ENCODE data around the gene CBR4.

Gene CBR4

DNA sequence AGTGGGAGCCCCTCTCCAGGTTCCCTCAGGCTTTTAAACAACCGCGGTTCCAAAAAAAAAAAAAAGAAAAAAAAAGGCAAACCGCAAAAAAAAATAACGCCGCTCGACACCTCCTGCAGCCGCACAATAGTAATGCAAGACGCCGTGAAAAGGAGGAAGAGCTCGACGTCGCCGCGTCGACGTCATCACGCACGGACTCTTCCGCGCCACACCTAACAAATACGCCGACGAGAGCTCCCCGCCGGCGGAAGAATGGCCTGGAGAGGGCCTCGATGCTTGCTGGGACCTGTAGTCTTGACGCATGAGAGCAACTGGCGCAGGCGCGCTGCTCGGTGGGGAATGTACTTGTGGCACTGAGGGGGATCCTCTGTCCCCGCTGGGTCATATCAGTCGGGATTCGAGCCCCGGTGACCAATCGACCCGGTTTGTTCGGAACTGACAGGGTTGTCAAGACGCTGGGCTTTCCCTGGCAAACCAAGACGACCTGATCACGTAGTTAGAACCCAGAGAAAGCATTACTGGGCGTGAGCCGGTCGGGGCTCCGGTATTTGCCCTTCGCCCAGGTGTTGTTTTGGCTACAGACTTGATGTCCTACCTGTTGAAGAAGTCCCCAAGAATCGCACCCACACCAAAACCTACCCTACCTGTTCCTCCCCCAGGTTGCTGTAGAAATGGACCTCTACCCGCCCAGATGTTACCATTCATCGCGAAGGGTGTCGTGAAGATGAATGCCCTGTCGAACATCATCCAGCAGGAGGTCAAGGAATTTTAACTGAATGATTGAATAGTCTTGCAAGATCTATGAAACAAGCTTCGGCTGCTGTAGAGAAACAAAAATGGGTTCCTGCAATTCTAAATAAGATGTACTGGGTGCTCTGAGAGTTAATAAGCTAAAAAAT lies at the start of gene CBR4:
Gene CBR4 (minus strand): TSS at position 131 of the 899 bp plus-strand sequence. CDS start 166 bp downstream, outside the sequence.
- FAIRE-seq (peak; percentile 99), DNase-seq (ENCODE audit: extremely low spot score, insufficient read length, low read depth) (peak; percentile 82)

DNA sequence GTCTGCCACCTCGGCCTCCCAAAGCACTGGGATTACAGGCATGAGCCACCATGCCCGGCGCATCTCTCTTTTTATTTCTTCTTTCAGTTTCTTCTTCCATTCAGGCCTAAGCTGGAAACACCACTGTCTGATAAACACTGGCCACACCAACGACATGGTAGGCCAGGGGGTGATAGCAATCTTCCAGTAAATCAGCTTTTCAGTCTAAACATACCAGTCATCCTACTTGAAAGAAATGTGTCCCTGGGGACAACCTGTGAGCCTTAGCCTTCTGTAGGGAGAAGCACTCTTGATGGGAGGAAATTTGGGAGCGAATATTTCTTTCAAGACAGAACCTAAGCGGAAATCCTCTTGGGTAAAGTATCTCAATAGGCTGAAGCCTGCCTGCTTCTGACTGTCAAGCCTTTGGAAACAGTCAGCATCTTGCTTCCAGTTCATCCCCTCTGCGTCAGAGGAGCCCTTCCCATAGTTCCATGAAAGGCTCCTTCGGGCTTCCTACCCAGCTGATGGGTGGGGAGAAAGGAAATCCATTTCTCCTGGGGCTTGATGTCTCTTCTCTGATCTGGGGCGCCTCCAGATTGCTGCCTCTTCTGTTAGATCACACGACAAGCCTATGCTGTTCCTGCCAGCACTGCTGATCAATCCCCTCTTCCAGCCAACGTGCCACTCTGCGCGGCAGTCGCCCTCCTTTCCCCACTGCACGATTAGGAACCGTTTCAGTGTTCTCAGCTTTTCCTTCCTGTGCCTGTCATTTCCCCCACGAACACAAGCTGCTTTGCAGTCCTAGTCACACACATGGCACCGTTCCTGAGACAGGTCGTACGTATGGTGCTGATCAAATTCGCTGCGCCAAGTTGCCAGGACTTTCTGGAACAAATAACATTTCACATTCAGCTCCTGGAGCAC lies 49.5 kb upstream of the CBR4 start:
- DNase-seq (ENCODE audit: extremely low spot score, insufficient read length, low read depth), result no peak
- no peak for FAIRE-seq

DNA sequence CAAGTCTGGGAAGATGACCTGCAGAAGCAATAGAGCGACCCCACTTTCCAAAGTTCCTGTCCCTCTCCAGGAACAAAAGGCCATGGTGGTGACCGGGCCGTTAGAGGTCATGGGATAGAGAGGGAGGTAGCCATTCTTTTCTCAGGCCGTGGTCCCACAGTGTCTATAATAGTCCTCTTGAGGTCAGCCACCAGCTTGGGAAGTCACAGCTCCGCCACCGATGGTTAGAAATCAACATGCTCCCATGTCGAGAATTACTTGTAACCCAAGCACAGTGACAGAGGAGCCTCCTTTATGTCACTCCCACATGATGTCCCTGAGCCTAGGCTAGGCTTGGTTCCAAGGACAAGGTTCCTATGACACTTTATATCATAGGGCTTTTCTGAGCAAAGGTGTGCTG lies 48.3 kb upstream of the CBR4 start:
- DNase-seq (ENCODE audit: extremely low spot score, insufficient read length, low read depth) (no peak), FAIRE-seq (no peak)

DNA sequence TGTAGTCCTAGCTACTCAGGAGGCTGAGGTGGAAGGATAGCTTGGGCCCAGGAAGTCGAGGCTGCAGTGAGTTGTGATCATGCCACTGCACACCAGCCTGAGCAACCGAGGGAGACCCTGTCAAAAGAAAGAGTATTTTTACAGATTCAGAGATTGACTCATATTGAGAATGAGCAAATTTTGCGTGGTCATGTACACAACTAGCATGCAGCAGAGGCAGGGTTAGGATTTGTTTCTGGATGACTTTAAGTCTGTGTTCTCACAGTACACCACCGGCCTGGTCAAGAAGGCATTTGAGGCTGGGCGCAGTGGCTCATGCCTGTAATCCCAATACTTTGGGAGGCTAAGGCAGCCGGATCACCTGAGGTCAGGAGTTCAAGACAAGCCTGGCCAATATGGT lies 44.8 kb upstream of the CBR4 start:
- FAIRE-seq (no peak), DNase-seq (ENCODE audit: extremely low spot score, insufficient read length, low read depth) (no peak)

DNA sequence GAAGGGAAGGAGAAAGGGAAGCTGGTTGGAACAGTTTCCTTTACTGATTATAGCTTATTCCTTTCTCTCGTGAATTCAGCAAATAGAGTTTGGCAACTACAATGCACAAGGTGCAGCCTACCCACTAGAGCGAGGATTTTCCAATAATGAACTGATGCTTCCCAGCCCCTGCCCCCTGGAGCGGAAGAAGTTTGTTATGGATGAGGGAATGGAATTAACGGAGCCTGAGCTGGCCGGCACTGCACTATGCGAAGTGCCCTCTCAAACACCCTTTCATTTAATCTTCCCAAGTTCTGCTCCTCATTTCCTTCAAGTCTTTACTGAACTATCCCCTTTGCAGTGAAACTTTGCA lies 42.5 kb upstream of the CBR4 start:
- no peak for FAIRE-seq

DNA sequence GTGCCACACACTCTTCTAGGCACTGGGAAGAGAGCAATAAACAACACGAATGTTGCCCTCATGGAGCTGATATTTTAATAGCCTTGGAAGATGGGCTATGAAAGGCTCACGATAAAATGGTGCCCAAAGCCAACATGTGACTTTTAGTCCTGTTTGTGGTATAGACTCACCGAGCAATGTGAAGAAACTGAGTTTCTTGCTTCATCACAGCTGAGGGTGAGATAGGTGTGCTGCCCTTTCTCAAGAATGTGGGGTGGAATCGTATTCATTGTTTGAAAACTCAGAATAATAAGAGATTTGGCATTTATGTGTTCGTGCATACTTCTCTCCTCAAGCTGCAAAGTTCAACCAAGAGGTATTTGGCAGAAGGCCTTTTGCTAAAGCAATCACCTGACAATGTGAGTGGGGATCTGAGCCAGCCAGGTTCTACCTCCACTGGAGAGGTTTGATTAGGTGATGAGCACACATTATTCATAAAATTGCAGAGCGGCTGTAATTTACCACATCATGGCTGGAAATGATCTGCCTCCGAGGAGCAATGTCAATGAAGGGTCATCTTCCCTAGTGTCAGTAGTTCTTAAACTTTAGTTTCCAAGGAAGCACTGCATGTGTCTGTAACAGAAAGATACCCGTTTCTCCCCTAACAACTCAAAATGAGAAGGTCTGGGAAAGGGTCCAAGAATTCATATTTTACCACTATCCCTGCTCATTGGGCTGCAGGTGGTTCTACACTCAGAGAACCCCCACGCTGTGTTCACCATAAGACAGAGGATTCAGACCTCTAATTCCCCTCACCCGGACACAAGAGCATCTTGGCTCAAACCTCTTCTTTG lies 41.9 kb upstream of the CBR4 start:
- DNase-seq (ENCODE audit: extremely low spot score, insufficient read length, low read depth) (no peak), FAIRE-seq (no peak)

More for the DNA sequence above, 42.5 kb upstream of the CBR4 start:
- DNase-seq (ENCODE audit: extremely low spot score, insufficient read length, low read depth), result no peak

GRCh38 chr4:169050881-169051760 lies 41.1 kb upstream of the CBR4 start:
- FAIRE-seq (no peak), DNase-seq (ENCODE audit: extremely low spot score, insufficient read length, low read depth) (no peak)

- FAIRE-seq (no peak), DNase-seq (ENCODE audit: extremely low spot score, insufficient read length, low read depth) (no peak)
Observed at GRCh38 chr4:169050284-169050683, 40.2 kb upstream of the CBR4 start.

DNA sequence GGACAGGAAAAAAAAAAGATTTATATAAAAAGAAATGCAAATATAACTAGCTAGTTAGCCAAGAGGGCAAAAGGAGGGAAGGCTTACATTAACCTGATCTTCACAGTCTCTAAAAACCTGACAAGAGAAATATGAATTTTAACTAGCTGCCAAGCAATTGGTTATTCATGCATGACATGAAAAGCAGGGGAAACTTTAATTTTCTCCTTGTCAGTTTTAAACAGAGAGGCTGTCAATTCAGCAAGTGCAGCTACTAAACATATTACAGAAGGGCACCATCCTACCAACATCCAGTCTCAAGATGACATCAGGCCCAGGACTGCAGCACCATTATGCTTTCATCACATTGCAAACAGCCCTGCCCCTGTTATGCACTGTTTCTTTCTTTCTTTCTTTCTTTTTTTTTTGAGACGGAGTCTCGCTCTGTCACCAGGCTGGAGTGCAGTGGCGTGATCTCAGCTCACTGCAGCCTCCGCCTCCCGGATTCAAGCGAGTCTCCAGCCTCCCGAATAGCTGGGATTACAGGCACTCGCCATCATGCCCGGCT lies 38.9 kb upstream of the CBR4 start:
- FAIRE-seq (no peak), DNase-seq (ENCODE audit: extremely low spot score, insufficient read length, low read depth) (no peak)

DNA sequence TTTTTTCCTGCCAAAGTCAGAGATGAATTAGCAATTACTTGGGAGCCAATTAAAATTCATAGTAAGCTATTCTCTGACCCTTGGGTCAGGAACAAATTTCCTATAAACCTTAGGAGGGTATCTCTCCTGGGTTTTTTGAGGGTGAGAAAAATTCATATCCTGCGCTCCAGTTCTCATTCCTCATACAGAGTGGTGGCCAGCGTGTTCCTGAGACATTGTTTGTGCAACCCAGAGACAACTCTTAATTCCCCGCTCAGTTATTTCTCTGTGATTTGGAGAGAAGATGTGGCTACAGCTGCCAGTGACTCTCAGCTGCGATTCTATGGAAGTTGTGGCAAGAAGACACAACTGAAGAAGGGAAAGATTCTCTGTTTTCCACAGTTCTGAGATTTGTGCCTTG lies 37.9 kb upstream of the CBR4 start:
- FAIRE-seq, result no peak
- DNase-seq (ENCODE audit: extremely low spot score, insufficient read length, low read depth), result no peak

DNA sequence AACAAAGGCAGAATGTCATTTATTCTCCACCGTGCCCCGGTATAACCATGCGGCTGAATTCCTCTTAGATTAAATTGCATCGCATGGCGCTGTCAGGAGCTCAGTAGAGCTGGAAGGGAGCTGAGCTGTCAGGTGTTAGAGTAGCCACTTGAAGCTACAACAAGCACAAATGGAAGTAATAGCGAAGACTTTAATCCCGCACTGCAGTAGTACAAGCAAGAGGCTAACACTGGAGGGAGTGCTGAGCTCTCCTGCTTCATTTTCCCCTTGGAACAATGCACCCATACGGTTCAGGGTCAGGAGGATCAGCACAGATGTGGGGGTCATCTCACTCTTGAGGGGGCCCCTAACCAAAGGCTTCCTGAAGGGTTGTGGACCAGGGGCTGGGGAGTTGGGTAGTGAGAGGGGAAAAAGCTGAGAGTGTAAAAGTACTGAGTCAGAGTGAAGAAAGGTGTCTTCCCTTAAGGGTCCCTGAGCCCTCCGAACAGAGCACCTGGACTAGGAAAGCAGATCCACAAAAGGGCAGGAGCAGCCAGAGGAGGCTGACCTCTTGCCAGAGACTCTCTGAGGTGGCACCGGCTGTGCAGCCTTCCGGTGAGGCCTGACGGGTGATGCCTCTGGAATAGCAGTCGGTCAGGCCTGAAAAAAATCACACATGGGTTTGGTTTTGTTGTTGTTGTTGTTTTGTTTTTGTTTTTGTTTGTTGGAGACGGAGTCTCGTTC lies 36.0 kb upstream of the CBR4 start:
- FAIRE-seq (no peak), DNase-seq (ENCODE audit: extremely low spot score, insufficient read length, low read depth) (no peak)

- no peak for FAIRE-seq
Observed at GRCh38 chr4:169044714-169045447, 34.8 kb upstream of the CBR4 start.

GRCh38 chr4:169042608-169043007 lies 32.6 kb upstream of the CBR4 start:
- DNase-seq (ENCODE audit: extremely low spot score, insufficient read length, low read depth) (no peak), FAIRE-seq (no peak)

More at GRCh38 chr4:169044714-169045447, 34.8 kb upstream of the CBR4 start:
- DNase-seq (ENCODE audit: extremely low spot score, insufficient read length, low read depth), result no peak

GRCh38 chr4:169040559-169041261 lies 30.7 kb upstream of the CBR4 start:
- DNase-seq (ENCODE audit: extremely low spot score, insufficient read length, low read depth) (no peak), FAIRE-seq (no peak)

- FAIRE-seq (no peak), DNase-seq (ENCODE audit: extremely low spot score, insufficient read length, low read depth) (no peak)
Observed at GRCh38 chr4:169039251-169039954, 29.3 kb upstream of the CBR4 start.

- DNase-seq (ENCODE audit: extremely low spot score, insufficient read length, low read depth) (no peak), FAIRE-seq (no peak)
Observed at GRCh38 chr4:169037506-169037905, 27.5 kb upstream of the CBR4 start.
